ENCODE measurements around the gene CCDC57.
"Not testable (repeated sequence)": the region's sequence is repeated elsewhere in the genome, so short reads cannot be mapped to it uniquely, and the experiment has no call there.

CCDC57 gene

GRCh38 chr17:82149401-82150099, 63.1 kb downstream of the CCDC57 start:
- no peak for DNase-seq

DNA sequence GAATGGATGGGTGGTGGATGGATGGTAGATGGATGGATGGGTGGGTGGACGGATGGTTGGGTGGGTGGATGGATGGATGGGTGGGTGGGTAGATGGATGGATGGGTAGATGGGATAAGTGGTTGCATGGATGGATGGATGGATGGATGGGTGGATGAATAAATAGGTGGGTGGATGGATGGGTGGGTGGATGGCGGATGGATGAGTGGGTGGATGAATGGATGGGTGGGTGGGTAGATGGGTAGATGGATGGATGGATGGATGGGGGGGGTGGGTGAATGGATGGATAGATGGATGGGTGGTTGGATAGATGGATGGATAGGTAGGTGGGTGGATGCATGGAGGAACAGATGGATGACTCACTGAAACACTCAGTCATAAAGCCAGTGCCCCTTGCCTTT, 63.6 kb downstream of the CCDC57 start:
- DNase-seq, result no peak

DNA sequence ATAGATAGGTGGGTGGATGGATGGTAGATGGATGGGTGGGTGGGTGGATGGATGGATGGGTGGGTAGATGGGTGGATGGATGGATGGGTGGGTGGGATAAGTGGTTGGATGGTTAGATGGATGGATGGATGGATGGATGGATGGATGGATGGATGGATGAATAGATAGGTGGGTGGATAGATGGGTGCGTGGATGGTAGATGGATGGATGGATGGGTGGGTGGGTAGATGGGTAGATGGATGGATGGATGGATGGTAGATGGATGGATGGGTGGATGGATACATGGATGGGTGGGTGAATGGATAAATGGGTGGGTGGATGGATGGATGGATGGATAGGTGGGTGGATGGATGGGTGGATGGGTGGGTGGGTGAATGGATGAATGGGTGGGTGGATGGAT, 64.6 kb downstream of the CCDC57 start:
- no peak for DNase-seq

DNA sequence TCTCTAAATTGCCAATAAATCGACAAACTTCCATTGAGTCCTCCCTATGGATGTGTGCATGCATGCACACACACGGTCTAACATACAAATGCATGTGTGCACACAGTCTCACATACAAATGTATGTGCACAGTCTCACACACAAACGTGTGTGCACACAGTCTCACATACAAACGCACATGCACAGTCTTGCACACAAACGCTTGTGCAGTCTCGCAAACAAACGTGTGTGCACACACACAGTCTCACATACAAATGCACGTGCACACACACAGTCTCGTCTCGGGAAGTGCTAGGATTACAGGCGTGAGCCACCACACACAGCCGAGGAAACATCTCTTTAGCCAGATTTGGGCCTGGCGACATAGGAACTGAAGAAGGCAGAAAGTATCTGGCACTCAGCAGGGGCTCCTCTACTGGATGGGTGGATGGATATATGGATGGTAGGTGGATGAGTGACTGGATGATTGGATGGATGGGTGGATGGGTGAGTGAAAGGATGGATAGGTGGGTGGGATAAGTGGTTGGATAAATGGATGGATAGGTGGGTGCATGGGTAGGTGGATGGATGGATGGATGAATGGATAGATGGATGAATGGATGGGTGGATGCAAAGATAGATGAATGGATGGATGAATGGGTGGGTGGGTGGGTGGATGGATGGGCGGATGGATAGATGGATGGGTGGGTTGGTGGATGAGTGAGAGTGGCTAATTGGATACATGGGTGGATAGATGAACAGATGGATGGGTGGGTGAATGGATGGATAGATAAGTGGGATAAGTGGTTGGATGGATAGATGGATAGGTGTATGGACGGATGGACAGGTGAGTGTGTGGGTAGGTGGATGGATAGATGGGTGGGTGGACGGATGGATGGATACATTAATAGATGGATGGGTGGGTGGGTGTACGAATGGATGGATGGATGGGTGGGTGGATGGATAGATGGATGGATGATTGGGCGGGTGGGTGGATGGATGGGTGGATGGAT, 65.7 kb downstream of the CCDC57 start:
- no peak for DNase-seq

GRCh38 chr17:82145550-82146155, 67.0 kb downstream of the CCDC57 start:
- DNase-seq, result no peak

- no peak for DNase-seq
Measured at GRCh38 chr17:82143333-82143732, 69.3 kb downstream of the CCDC57 start.

DNA sequence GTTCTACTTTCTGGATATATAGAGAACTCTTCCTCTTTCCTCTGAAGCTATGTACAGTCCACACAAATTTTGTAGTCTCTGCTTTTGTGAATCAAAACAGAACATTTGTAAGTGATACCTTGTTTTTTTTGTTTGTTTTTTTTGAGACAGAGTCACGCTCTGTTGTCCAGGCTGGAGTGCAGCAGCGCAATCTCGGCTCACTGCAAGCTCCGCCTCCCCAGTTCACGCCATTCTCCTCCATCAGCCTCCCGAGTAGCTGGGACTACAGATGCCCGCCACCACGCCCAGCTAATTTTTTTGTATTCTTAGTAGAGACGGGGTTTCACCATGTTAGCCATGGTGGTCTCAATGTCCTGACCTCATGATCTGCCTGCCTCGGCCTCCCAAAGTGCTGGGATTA, 72.7 kb downstream of the CCDC57 start:
- not testable (repeated sequence) for DNase-seq

DNA sequence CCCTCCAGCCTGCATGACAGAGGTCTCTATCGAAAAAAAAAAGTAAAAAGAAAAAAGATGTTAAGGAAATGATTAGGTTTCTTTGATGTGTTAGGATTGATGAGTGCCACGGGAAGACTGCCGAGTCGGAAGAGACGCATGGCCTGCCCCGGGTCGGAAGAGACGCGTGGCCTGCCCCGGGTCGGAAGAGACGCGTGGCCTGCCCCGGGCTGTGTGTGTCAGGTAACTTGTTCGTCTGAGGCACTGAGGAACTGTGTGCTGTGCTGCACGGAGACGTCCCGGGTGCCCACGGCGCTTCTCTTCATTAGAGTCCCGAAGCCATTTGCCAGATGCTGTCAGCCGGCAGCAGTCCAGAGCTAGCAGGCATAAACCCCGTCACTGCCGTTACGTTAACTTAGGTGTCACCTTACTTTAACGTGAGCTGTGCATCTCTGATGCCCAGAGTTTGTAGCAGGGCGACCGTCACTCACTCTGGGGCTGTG, 74.1 kb downstream of the CCDC57 start:
- DNase-seq, result peak; percentile 24

DNA sequence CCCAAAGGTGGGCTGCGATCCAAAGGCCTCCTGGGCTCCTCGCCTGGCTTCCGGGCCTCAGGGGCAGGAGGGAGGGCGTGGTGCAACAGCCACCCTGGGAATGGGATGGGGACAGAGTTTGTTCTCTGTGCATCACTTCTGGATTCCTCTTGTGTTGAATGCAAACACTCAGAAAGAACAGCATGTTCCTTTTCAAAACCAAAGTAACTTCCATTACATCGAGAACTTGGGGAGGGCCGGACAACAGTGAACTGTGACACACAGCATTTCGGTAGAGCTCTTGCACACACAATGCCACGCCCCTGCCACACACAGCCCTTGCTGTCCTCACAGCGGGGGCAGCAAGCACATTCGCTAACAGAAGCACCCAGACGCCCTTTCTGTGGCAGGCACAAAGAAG, 78.5 kb downstream of the CCDC57 start:
- DNase-seq, result no peak

DNA sequence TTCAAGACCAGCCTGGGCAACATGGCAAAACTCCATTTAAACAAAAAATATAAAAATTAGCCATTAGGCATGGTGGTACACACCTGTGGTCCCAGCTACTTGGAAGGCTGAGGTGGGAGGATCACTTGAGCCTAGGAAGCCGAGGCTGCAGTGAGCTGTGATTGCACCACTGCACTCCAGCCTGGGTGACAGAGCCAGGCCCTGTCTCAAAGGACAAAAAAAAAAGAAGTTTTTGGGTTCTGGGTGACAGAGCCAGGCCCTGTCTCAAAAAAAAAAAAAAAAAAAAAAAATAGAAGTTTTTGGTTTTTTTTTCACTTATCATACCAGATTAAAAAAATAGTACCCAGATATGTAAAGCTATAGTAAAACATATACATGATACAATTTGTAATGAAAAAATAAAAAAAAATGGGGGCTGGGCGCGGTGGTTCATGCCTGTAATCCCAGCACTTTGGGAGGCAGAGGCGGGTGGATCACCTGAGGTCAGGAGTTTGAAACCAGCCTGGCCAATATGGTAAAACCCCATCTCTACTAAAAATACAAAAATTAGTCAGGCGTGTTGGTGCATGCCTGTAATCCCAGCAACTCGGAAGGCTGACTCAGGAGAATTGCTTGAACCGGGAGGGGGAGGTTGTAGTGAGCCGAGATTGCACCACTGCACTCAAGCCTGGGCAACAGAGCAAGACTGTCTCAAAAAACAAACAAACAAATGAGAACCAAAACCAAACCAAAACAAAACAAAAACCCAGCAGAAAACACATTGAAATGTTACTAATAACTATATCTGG, 79.3 kb downstream of the CCDC57 start:
- peak; percentile 53 for DNase-seq

- no peak for DNase-seq
Measured at GRCh38 chr17:82129095-82129494, 83.5 kb downstream of the CCDC57 start.

- DNase-seq, result no peak
Measured at GRCh38 chr17:82128287-82128686, 84.4 kb downstream of the CCDC57 start.

GRCh38 chr17:82127704-82128103, 84.9 kb downstream of the CCDC57 start:
- DNase-seq, result no peak

GRCh38 chr17:82127315-82127595, 85.4 kb downstream of the CCDC57 start:
- no peak for DNase-seq

DNA sequence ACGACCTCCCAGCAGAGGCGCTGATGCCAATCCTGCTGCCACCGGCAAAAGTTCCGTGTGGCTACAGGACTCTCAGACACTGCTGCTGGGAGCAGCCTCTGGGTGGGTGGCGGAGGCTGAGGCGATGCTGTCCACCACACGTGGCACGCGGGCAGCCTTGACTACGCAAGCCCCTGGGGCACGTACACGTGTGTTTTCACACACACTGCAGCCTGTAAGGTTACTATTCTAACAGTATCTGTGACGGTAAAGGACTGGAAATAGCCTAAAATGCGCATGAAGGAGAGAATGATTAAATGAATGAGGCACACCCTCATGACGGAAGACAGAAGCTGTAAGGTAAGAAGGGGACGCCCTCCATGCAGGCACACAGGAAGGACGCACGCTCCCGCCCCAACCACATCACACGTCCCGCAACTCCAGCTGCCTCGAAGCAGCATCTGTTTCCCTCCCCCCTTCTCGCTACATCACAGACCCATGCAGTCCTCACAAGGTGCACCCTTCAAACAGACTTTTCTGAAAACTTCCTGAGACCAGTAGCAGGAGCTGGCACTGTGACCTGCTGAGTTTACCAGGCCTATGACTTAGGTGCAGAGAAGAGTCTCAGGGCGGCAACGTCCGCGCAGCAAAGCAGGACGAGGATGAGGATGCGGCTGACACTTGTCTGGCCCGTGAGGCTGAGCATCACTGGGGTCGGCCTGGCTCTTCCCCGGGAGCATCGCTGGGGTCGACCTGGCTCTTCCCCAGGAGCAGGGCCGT, 85.9 kb downstream of the CCDC57 start:
- DNase-seq, result no peak

DNA sequence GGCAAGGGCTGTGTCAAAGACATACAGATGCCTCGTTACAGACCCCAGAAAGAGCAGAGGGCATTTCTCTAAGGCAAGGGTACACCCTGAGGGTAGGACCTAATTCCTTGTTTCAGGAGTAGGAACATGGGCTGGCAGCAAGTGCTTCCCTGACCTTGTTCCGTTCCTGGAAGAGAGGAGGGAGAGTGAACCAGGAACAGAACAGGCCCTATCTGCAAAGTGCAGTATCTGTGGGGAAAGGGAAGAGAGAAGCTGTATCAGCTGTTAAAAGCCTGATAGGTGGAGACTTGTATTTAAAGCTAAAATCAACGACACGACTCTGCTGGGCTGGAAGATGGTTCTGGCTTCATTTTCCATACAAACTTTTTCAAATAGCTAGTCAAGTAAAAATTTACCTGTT, 88.5 kb downstream of the CCDC57 start:
- no peak for DNase-seq

DNA sequence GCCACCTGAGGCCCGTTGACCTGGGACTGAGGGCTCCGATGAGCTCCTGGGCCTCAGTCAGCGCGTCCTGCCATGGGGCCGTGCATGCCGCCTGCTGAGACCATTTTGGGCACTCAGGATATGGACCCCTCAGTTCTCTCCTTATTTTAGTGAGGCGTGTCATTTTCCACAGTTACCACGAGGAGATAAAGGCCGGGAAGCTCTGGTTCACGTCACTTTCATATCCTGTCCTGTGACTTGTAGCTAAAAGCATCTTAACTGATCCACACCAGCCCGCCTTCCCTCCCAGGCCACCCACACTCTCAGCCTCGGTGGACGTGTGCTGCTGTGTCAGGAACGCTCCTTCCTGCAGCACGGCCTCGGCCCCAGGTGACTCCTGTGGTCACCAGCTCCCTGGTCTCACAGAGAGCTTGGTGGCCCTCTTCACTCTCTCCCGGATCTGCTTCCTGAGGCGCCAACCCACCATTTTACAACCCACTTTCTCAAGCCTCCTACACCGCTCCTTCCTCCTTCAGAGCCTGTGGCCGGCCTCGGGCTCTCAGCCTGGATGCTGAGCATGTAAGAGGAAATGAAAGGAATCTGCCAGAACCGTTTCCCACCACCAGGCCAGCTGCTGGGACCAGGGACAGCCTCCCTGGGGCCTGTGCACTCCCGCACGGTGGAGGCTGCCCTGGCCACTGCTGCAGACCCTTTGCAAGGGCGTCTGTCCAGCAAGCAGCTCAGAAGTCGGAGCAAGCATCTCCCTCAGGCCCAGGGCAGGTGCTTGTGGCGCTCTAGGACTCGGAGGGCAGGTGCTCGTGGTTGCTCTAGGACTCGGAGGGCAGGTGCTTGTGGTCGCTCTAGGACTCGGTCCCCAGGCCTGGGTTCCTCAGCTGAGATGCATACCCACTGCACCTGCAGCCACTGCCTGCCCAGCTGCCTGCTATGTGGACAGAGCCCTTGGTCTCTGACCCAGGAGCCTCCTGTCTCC, 90.7 kb downstream of the CCDC57 start:
- DNase-seq, result no peak

DNA sequence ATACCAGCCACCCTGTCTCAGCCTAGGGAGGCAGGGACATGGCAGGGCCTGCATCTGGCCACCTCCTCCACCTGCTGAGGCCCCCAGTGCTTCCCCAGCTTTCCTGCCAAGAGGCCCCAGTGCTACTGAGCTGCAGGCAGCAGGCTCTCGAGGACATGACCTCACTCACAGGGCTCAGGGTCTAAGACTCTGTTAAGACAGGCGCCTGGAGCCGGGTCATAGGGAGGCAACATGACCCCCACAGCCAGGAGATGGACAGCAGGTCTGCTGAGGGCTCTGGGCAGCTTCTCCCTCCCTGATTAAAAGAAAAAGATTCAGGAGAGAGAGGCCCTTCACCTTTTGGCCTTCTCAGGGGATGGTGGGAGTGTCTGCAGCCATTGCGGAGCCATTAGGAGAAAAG, 91.4 kb downstream of the CCDC57 start:
- no peak for DNase-seq

GRCh38 chr17:82120148-82120547, 92.5 kb downstream of the CCDC57 start:
- DNase-seq, result no peak

GRCh38 chr17:82118815-82119380, 93.7 kb downstream of the CCDC57 start:
- no peak for DNase-seq
